H1 (cell line): ENCODE data around the gene OR12D1. TPM values are rescaled to one million over a fixed set of nuclear protein-coding genes. Genes with fewer than 3 reads are reported as not detected.

ENCODE experiments used
- CTCF ChIA-PET: fragments of 300-600 bp; sonication (Branson Sonifier 250); formaldehyde crosslinking; loops from one replicate; lab custom pipeline; 2021; ENCODE audit not compliant: partially characterized antibody; lab: Charles Lee
- POLR2A ChIA-PET: fragments of 300-600 bp; sonication (Branson Sonifier 250); formaldehyde crosslinking; loops from one replicate; lab custom pipeline; 2021; ENCODE audit warnings: inconsistent platforms; ENCODE audit not compliant: partially characterized antibody; lab: Charles Lee
- DNase-seq, 2 experiments: peaks; one replicate each; pipeline versions ENCODE4 v3.0.0 to v3.0.0-alpha.2; 2010 to 2022; ENCODE audit warnings: low spot score in 2 of 2, low read depth in 1 of 2, mixed read lengths in 1 of 2
- FAIRE-seq: peaks from 2 replicates; lab custom pipeline; 2011; peaks lifted over from hg19 to GRCh38; lab: Jason Lieb, UNC
- H2AFZ ChIP-seq: 2 replicates; pipeline ENCODE4 v1.8.1; 2012; ENCODE audit warnings: low read length, inconsistent platforms
- H2AK5ac ChIP-seq: 2 replicates; pipeline ENCODE4 v1.6.1; 2013; ENCODE audit warnings: low read depth, low read length
- H2BK120ac ChIP-seq: replicated peaks from 2 replicates; pipeline ENCODE3; 2013; ENCODE audit warnings: low read depth, low read length, inconsistent platforms
- H2BK12ac ChIP-seq: 2 replicates; pipeline ENCODE4 v1.6.1; 2013; ENCODE audit warnings: low read depth, low read length
- H2BK15ac ChIP-seq: 2 replicates; pipeline ENCODE4 v1.6.1; 2013; ENCODE audit warnings: low read length
- H2BK20ac ChIP-seq: 2 replicates; pipeline ENCODE4 v1.6.1; 2013; ENCODE audit warnings: low read length
- H2BK5ac ChIP-seq: 2 replicates; pipeline ENCODE4 v1.6.1; 2013; ENCODE audit warnings: low read depth, low read length
- H3K14ac ChIP-seq: 2 replicates; pipeline ENCODE4 v1.6.1; 2013; ENCODE audit warnings: inconsistent platforms; ENCODE audit not compliant: insufficient read length
- H3K18ac ChIP-seq: 2 replicates; pipeline ENCODE4 v1.6.1; 2013; ENCODE audit warnings: low read length; ENCODE audit errors: extremely low read depth
- H3K23ac ChIP-seq: 2 replicates; pipeline ENCODE4 v1.6.1; 2013; ENCODE audit warnings: inconsistent platforms; ENCODE audit not compliant: insufficient read length
- H3K23me2 ChIP-seq: 2 replicates; pipeline ENCODE4 v1.6.1; 2013; ENCODE audit warnings: low read depth, low read length
- H3K27ac ChIP-seq: 2 replicates; pipeline ENCODE4 v1.6.1; 2011; ENCODE audit warnings: low read depth, low read length, inconsistent platforms
- H3K27me3 ChIP-seq, 4 experiments: replicated peaks in 1 of 4; 1 replicate in 1 of 4; 2 replicates in 3 of 4; pipeline versions ENCODE4 v1.6.1 to v1.8.1; 2011 to 2013; ENCODE audit warnings: low read length in 3 of 4, mild to moderate bottlenecking in 3 of 4, inconsistent platforms in 2 of 4, mixed read lengths in 2 of 4, moderate library complexity in 1 of 4; ENCODE audit not compliant: control insufficient read depth in 3 of 4, insufficient read depth in 3 of 4; ENCODE audit errors: extremely low read depth in 1 of 4
- H3K36me3 ChIP-seq, 4 experiments: 2 replicates each; pipeline versions ENCODE4 v1.6.1 to v1.8.1; 2011 to 2013; ENCODE audit warnings: mild to moderate bottlenecking in 4 of 4, low read length in 3 of 4, moderate library complexity in 2 of 4, control low read depth in 1 of 4, inconsistent platforms in 1 of 4; ENCODE audit not compliant: insufficient read depth in 4 of 4, control insufficient read depth in 2 of 4
- H3K4ac ChIP-seq: replicated peaks from 2 replicates; pipeline ENCODE3; 2013; ENCODE audit warnings: low read length, low read depth, mixed read lengths, inconsistent platforms; ENCODE audit not compliant: insufficient read length
- H3K4me1 ChIP-seq, 4 experiments: replicated peaks in 1 of 4; 1 replicate in 1 of 4; 2 replicates in 3 of 4; pipeline versions ENCODE4 v1.6.1 to v1.8.1; 2011 to 2013; ENCODE audit warnings: low read length in 3 of 4, inconsistent platforms in 2 of 4, mixed read lengths in 1 of 4; ENCODE audit not compliant: insufficient read depth in 4 of 4, control insufficient read depth in 3 of 4
- H3K4me2 ChIP-seq, 2 experiments: 2 replicates each; pipeline versions ENCODE4 v1.6.1 to v1.8.1; 2011 to 2013; ENCODE audit warnings: low read depth in 2 of 2, low read length in 2 of 2, control low read depth in 1 of 2, inconsistent platforms in 1 of 2, mild to moderate bottlenecking in 1 of 2; ENCODE audit not compliant: insufficient read depth in 1 of 2
- H3K4me3 ChIP-seq, 4 experiments: fragments of 200-600, 300-600 bp in 1 of 4; sonication (generic), shearing (Covaris generic), sonication (Bioruptor Twin) in 1 of 4; 2 replicates each; pipeline versions ENCODE4 v1.5.1 to v1.8.1; 2011 to 2016; ENCODE audit warnings: low read length in 4 of 4, low read depth in 3 of 4, control low read depth in 2 of 4, inconsistent platforms in 2 of 4, mild to moderate bottlenecking in 2 of 4, mixed read lengths in 1 of 4, moderate library complexity in 1 of 4; ENCODE audit not compliant: insufficient read depth in 2 of 4; ENCODE audit errors: extremely low read depth in 1 of 4
- H3K56ac ChIP-seq: replicated peaks from 2 replicates; pipeline ENCODE3; 2013; ENCODE audit warnings: low read depth, mild to moderate bottlenecking, mixed read lengths, low read length, inconsistent platforms; ENCODE audit not compliant: insufficient read length
- H3K79me1 ChIP-seq: 2 replicates; pipeline ENCODE4 v1.6.1; 2013; ENCODE audit warnings: low read depth, low read length, control low read depth
- H3K79me2 ChIP-seq, 2 experiments: 2 replicates each; pipeline versions ENCODE4 v1.6.1 to v1.8.1; 2012 to 2013; ENCODE audit warnings: low read length in 2 of 2, mild to moderate bottlenecking in 2 of 2, inconsistent platforms in 1 of 2; ENCODE audit not compliant: insufficient read depth in 2 of 2, control insufficient read depth in 1 of 2
- H3K9ac ChIP-seq, 4 experiments: replicated peaks in 1 of 4; 1 replicate in 1 of 4; 2 replicates in 3 of 4; pipeline versions ENCODE4 v1.6.1 to v1.8.1; 2011 to 2013; ENCODE audit warnings: low read depth in 3 of 4, low read length in 3 of 4, control low read depth in 2 of 4, mild to moderate bottlenecking in 2 of 4, moderate library complexity in 2 of 4, inconsistent platforms in 1 of 4; ENCODE audit errors: extremely low read depth in 1 of 4
- H3K9me3 ChIP-seq, 2 experiments: 2 replicates each; pipeline versions ENCODE4 v1.6.1 to v1.8.1; 2012 to 2013; ENCODE audit warnings: mild to moderate bottlenecking in 2 of 2, moderate library complexity in 2 of 2, control low read depth in 1 of 2, inconsistent platforms in 1 of 2, low read depth in 1 of 2, low read length in 1 of 2, mixed read lengths in 1 of 2; ENCODE audit not compliant: insufficient read depth in 2 of 2
- H4K20me1 ChIP-seq, 2 experiments: replicated peaks in 1 of 2; 2 replicates each; pipeline versions ENCODE3 to v1.8.1; 2011 to 2013; ENCODE audit warnings: inconsistent platforms in 2 of 2, low read length in 2 of 2, mild to moderate bottlenecking in 1 of 2; ENCODE audit not compliant: insufficient read depth in 2 of 2, control insufficient read depth in 1 of 2
- H4K5ac ChIP-seq: 2 replicates; pipeline ENCODE4 v1.6.1; 2013; ENCODE audit warnings: low read length, low read depth, mixed read lengths, inconsistent platforms; ENCODE audit not compliant: insufficient read length
- H4K8ac ChIP-seq: 2 replicates; pipeline ENCODE4 v1.8.0; 2013; ENCODE audit warnings: mild to moderate bottlenecking, moderate library complexity, low read length, inconsistent platforms; ENCODE audit not compliant: insufficient read depth; ENCODE audit errors: extremely low read depth
- H4K91ac ChIP-seq: replicated peaks from 2 replicates; pipeline ENCODE3; 2013; ENCODE audit warnings: low read length, mixed read lengths, inconsistent platforms; ENCODE audit not compliant: insufficient read length
- HDAC2 ChIP-seq, 2 experiments: fragments of 300-600 bp in 1 of 2; sonication (generic) in 1 of 2; IDR thresholded peaks; 2 replicates each; pipeline ENCODE4 v1.6.1; 2011 to 2012; ENCODE audit warnings: low read depth in 2 of 2, low read length in 2 of 2, mild to moderate bottlenecking in 2 of 2, moderate library complexity in 2 of 2, borderline replicate concordance in 1 of 2, inconsistent platforms in 1 of 2
- JUND ChIP-seq: IDR thresholded peaks from 2 replicates; pipeline ENCODE4 v1.6.1; 2011; ENCODE audit warnings: mild to moderate bottlenecking, improper control_type of control experiment, low read length
- MAFK ChIP-seq: IDR thresholded peaks from 2 replicates; pipeline ENCODE4 v1.6.1; 2012; ENCODE audit warnings: low read depth, mild to moderate bottlenecking, improper control_type of control experiment, low read length
- NRF1 ChIP-seq: IDR thresholded peaks from 2 replicates; pipeline ENCODE4 v1.6.1; 2011; ENCODE audit warnings: mild to moderate bottlenecking, low read depth, low read length, improper control_type of control experiment
- RFX5 ChIP-seq: IDR thresholded peaks from 2 replicates; pipeline ENCODE4 v1.6.1; 2011; ENCODE audit warnings: low read depth, low read length, improper control_type of control experiment, borderline replicate concordance
- RXRA ChIP-seq: IDR thresholded peaks from 2 replicates; pipeline ENCODE4 v1.6.1; 2011; ENCODE audit warnings: low read depth, mild to moderate bottlenecking, low read length, moderate library complexity; ENCODE audit not compliant: insufficient read depth
- SAP30 ChIP-seq: fragments of 300-600 bp; sonication (generic); IDR thresholded peaks from 2 replicates; pipeline ENCODE4 v1.7.1; 2012; ENCODE audit warnings: low read length, moderate library complexity, mild to moderate bottlenecking, inconsistent platforms; ENCODE audit not compliant: insufficient read depth, insufficient replicate concordance
- SIRT6 ChIP-seq: IDR thresholded peaks from one replicate; pipeline ENCODE4 v1.7.1; 2012; ENCODE audit warnings: low read length, inconsistent platforms
- SP1 ChIP-seq: IDR thresholded peaks from 2 replicates; pipeline ENCODE4 v1.6.1; 2011; ENCODE audit warnings: low read depth, low read length
- SP2 ChIP-seq: IDR thresholded peaks from 2 replicates; pipeline ENCODE4 v1.6.1; 2012; ENCODE audit warnings: mild to moderate bottlenecking, low read length, inconsistent platforms
- WGBS, 2 experiments: shearing (Covaris generic) in 1 of 2; methylation state at CpG; one replicate each; pipeline versions ENCODE4 v1.1.6 to v1.1.7; 2013 to 2015; ENCODE audit warnings: low lambda C conversion rate in 2 of 2, mixed read lengths in 2 of 2, inconsistent platforms in 1 of 2, low coverage in 1 of 2, missing lambda C conversion rate in 1 of 2; ENCODE audit not compliant: insufficient replicate concordance in 2 of 2, insufficient coverage in 1 of 2, insufficient read length in 1 of 2; ENCODE audit errors: extremely low coverage in 1 of 2, missing lambda C conversion rate in 1 of 2; 5-methylcytosine and 5-hydroxymethylcytosine counted together
- polyA plus RNA-seq, 7 experiments: library from polyadenylated mRNA; depleted of rRNA in 3 of 7; stranded (reverse) in 5 of 7; unstranded in 2 of 7; fragments of >200 nt in 5 of 7; fragments of 200-250 nt in 2 of 7; gene quantifications; 1 replicate in 5 of 7; 2 replicates in 1 of 7; 4 replicates in 1 of 7; pipeline versions ENCODE4 v1.2.1 to v1.2.3, GENCODE V29; 2011 to 2013; ENCODE audit warnings: missing spikeins in 2 of 7, mixed read lengths in 2 of 7
- total RNA-seq: library from RNA; stranded (reverse); fragmentation: NEBNext Ultra II Directional; extraction: Animal tissue kit (Norgen Biotek cat#: 25700); gene quantifications from 2 replicates; pipeline ENCODE4 v1.2.1, GENCODE V29; 2021

OR12D1 gene
- total and polyA plus RNA-seq, 2 of the 8 experiments (the other 6 are each of a cell fraction or from before 2014, with no cell fraction given): not detected

DNA sequence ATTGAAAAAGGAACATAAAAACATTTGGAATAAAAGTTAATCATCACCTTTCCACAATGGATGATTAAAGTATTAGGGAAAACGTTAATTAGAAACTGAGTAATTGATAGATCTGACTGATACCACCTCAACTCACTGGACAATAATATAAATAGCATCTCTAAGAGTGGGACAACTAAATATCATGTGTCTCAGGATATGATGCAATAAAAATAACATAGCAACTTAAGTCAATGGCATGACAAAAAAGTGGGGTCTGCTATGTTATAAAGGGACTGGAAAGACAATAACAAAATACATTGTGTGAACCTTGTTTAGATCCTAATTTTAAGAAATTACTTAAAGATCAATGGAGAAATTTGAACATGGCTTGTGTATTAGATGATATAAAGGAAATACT lies 10.3 kb downstream of the OR12D1 start:
- H3K9ac ChIP-seq: no peak overlapping the region
- H2BK20ac ChIP-seq: no peak overlapping the region
- no peaks in the 10 kb centered on the region for H3K36me3 ChIP-seq
- H3K9me3 ChIP-seq: 0 out of 4 replicates have a peak, but pooled peaks cover 0 to 3% of the 10 kb centered on the region in 2 experiments
- H4K8ac ChIP-seq: no peak overlapping the region
- no peak overlapping the region for H2BK5ac ChIP-seq
- H3K4me3 ChIP-seq: no peak overlapping the region
- no peak overlapping the region for H3K4ac ChIP-seq
- 74% methylated on average over 1 of the region's 1 CpG; no CpG with 5 or more reads in 1 of the 2 experiments for WGBS, 2 experiments
- H2BK120ac ChIP-seq: no peak overlapping the region
- POLR2A ChIA-PET: interaction anchor here (1.2 kb wide), 1 partner anchor 20 kb away, joined by 3 read pairs; no protein-coding TSS in a partner anchor
- H3K27ac ChIP-seq: no peak overlapping the region
- no peak overlapping the region for H2BK12ac ChIP-seq
- no peaks in the 10 kb centered on the region for H4K20me1 ChIP-seq
- H3K23ac ChIP-seq: no peak overlapping the region
- H3K56ac ChIP-seq: no peak overlapping the region
- no peak overlapping the region for H4K5ac ChIP-seq
- no peaks in the 10 kb centered on the region for H3K79me2 ChIP-seq
- H3K23me2 ChIP-seq: no peaks in the 10 kb centered on the region
- H3K79me1 ChIP-seq: no peaks in the 10 kb centered on the region
- no peak overlapping the region for H2BK15ac ChIP-seq
- H2AK5ac ChIP-seq: no peak overlapping the region
- FAIRE-seq (no peak), DNase-seq (no peak)
- no peak overlapping the region for H3K14ac ChIP-seq
- H2AFZ ChIP-seq: no peak overlapping the region
- TF ChIP-seq SP1 (no peak), SIRT6 (no peak), JUND (no peak), MAFK (no peak), HDAC2 (IDR thresholded peaks at IDR 0.05; ENCODE audit: borderline replicate concordance in 1 of 2, low read depth in 2 of 2, low read length in 2 of 2) (no peak), RXRA (no peak), RFX5 (no peak), SAP30 (no peak), SP2 (no peak), NRF1 (no peak)
- no peaks in the 10 kb centered on the region for H3K4me1 ChIP-seq
- H3K18ac ChIP-seq: no peak overlapping the region
- H4K91ac ChIP-seq: no peak overlapping the region
- CTCF ChIA-PET: interaction anchor here (0.9 to 2.5 kb wide), 3 partner anchors 43 to 164 kb away, joined by 3 to 13 read pairs (median 4); no protein-coding TSS in a partner anchor
- H3K4me2 ChIP-seq: no peak overlapping the region
- H3K27me3 ChIP-seq: no peaks in the 10 kb centered on the region
